Endothelial cell of umbilical vein (primary cell): ENCODE results near the gene HECTD4. TPM values are rescaled to one million over a fixed set of nuclear protein-coding genes. Genes with fewer than 3 reads are reported as not detected.

Experiments
- BruUV-seq: library from RNA; stranded (reverse); fragments of 400-500 nt; replicated peaks from 2 replicates; lab custom pipeline; 2021; lab: Mats Ljungman, UMichigan
- CTCF ChIA-PET: fragments of 300-600, 350-600 bp; sonication (Branson Sonifier 250); formaldehyde crosslinking; loops from one replicate; lab custom pipeline; 2021; ENCODE audit warnings: antibody characterized with exemption, inconsistent platforms; lab: Charles Lee
- POLR2A ChIA-PET: fragments of 300-600, 350-600 bp; sonication (Branson Sonifier 250); formaldehyde crosslinking; loops from one replicate; lab custom pipeline; 2021; ENCODE audit warnings: antibody characterized with exemption, inconsistent platforms; lab: Charles Lee
- DNase-seq: peaks from one replicate; pipeline ENCODE4 v3.0.0-alpha.2; 2011; ENCODE audit warnings: low read depth, low spot score
- FAIRE-seq: peaks from 2 replicates; lab custom pipeline; 2011; peaks lifted over from hg19 to GRCh38; lab: Jason Lieb, UNC
- H2AFZ ChIP-seq: 2 replicates; pipeline ENCODE4 v1.6.0; 2012; ENCODE audit warnings: low read depth, low read length, control low read depth, inconsistent platforms
- H3K27ac ChIP-seq: 2 replicates; pipeline ENCODE4 v1.5.1; 2011; ENCODE audit warnings: low read depth, mild to moderate bottlenecking, control low read depth, low read length, moderate library complexity; ENCODE audit not compliant: insufficient read depth
- H3K27me3 ChIP-seq, 2 experiments: 2 replicates each; pipeline versions ENCODE4 v1.6.0 to v1.6.1; 2011; ENCODE audit warnings: low read length in 2 of 2, mixed read lengths in 1 of 2; ENCODE audit not compliant: control insufficient read depth in 2 of 2, insufficient read depth in 2 of 2
- H3K36me3 ChIP-seq, 2 experiments: 2 replicates in 1 of 2; 3 replicates in 1 of 2; pipeline ENCODE4 v1.5.1; 2011; ENCODE audit warnings: low read length in 2 of 2, mild to moderate bottlenecking in 1 of 2, moderate library complexity in 1 of 2; ENCODE audit not compliant: control insufficient read depth in 2 of 2, insufficient read depth in 2 of 2; ENCODE audit errors: extremely low read depth in 1 of 2
- H3K4me1 ChIP-seq: 3 replicates; pipeline ENCODE4 v1.5.1; 2011; ENCODE audit warnings: mild to moderate bottlenecking, low read length; ENCODE audit not compliant: control insufficient read depth, insufficient read depth; ENCODE audit errors: extremely low read depth
- H3K4me2 ChIP-seq: 2 replicates; pipeline ENCODE4 v1.6.1; 2011; ENCODE audit warnings: low read length, control low read depth, mixed read lengths; ENCODE audit not compliant: insufficient read depth
- H3K4me3 ChIP-seq, 3 experiments: fragments of 200-600 bp in 1 of 3; sonication (generic), shearing (Covaris generic) in 1 of 3; replicated peaks in 1 of 3; 2 replicates each; pipeline ENCODE4 v1.5.1; 2011 to 2016; ENCODE audit warnings: control low read depth in 3 of 3, low read length in 3 of 3, mild to moderate bottlenecking in 2 of 3, inconsistent platforms in 1 of 3, low read depth in 1 of 3, moderate library complexity in 1 of 3; ENCODE audit not compliant: insufficient read depth in 1 of 3
- H3K79me2 ChIP-seq: 2 replicates; pipeline ENCODE4 v1.6.0; 2012; ENCODE audit warnings: low read length, inconsistent platforms; ENCODE audit not compliant: control insufficient read depth, insufficient read depth
- H3K9ac ChIP-seq: replicated peaks from 2 replicates; pipeline ENCODE3; 2011; ENCODE audit warnings: low read length, control low read depth; ENCODE audit not compliant: insufficient read depth; ENCODE audit errors: extremely low read depth
- H3K9me1 ChIP-seq: replicated peaks from 3 replicates; pipeline ENCODE4 v1.6.0; 2011; ENCODE audit warnings: mild to moderate bottlenecking, low read length; ENCODE audit not compliant: control insufficient read depth, insufficient read depth; ENCODE audit errors: extremely low read depth
- H3K9me3 ChIP-seq: replicated peaks from 2 replicates; pipeline ENCODE4 v1.5.1; 2012; ENCODE audit warnings: low read length, inconsistent platforms; ENCODE audit not compliant: control insufficient read depth, insufficient read depth
- H4K20me1 ChIP-seq: replicated peaks from 2 replicates; pipeline ENCODE3; 2011; ENCODE audit warnings: mild to moderate bottlenecking, low read length; ENCODE audit not compliant: control insufficient read depth, insufficient read depth; ENCODE audit errors: extremely low read depth
- EZH2 ChIP-seq: IDR thresholded peaks from 2 replicates; pipeline ENCODE4 v1.6.1; 2012; ENCODE audit warnings: borderline replicate concordance, low read depth, mild to moderate bottlenecking, moderate library complexity, low read length, inconsistent platforms; ENCODE audit not compliant: severe bottlenecking
- FOS ChIP-seq: IDR thresholded peaks from 2 replicates; pipeline ENCODE4 v1.6.1; 2011; ENCODE audit warnings: mild to moderate bottlenecking, low read length, moderate library complexity, borderline replicate concordance; ENCODE audit not compliant: insufficient read depth
- GATA2 ChIP-seq: IDR thresholded peaks from 2 replicates; pipeline ENCODE4 v1.7.0; 2011; ENCODE audit warnings: low read depth, mild to moderate bottlenecking, moderate library complexity, mixed read lengths, low read length; ENCODE audit not compliant: insufficient read length, insufficient read depth
- JUN ChIP-seq: IDR thresholded peaks from 2 replicates; pipeline ENCODE4 v1.6.1; 2011; ENCODE audit warnings: borderline replicate concordance, low read depth; ENCODE audit not compliant: insufficient read length, insufficient read depth
- MYC ChIP-seq: IDR thresholded peaks from one replicate; pipeline ENCODE4 v1.6.1; 2011; ENCODE audit warnings: mild to moderate bottlenecking, low read depth, low read length
- POLR2A ChIP-seq: IDR thresholded peaks from 2 replicates; pipeline ENCODE4 v1.6.1; 2012; ENCODE audit warnings: low read depth, mild to moderate bottlenecking, control low read depth, low read length
- POLR2AphosphoS5 ChIP-seq: IDR thresholded peaks from 2 replicates; pipeline ENCODE4 v1.6.1; 2012; ENCODE audit warnings: low read depth, mild to moderate bottlenecking, control low read depth, low read length, moderate library complexity; ENCODE audit not compliant: insufficient read depth
- dilution Hi-C: fragments of 300-500 bp; cut with MboI; formaldehyde crosslinking; loops from one replicate; pipeline ENCODE4 v1.15.0; 2019; ENCODE audit warnings: low sequenced_read_pairs; ENCODE audit not compliant: extremely low pct_ligation_motif_present
- intact Hi-C: fragments of 100-400 bp; cut with micrococcal nuclease; formaldehyde crosslinking; loops from one replicate; pipeline ENCODE4 v1.10.0; 2022
- polyA plus RNA-seq, 4 experiments: library from polyadenylated mRNA; depleted of rRNA in 3 of 4; stranded (reverse) in 3 of 4; unstranded in 1 of 4; fragments of >200 nt; gene quantifications; 2 replicates each; pipeline versions ENCODE4 v1.2.1 to v1.2.3, GENCODE V29; 2011 to 2012; ENCODE audit warnings: missing spikeins in 1 of 4
- total RNA-seq: library from RNA; stranded (reverse); gene quantifications from 2 replicates; pipeline ENCODE4 v1.2.3, GENCODE V29; 2021
- TF ChIP-seq, protein P1 (sequence below): IDR thresholded peaks from 2 replicates; pipeline ENCODE4 v1.6.1; 2011; ENCODE audit not compliant: insufficient read depth, insufficient read length
- TF ChIP-seq, protein P2 (sequence below), 2 donors: IDR thresholded peaks; 1 replicate in 1 of 2; 2 replicates in 1 of 2; pipeline ENCODE4 v1.5.1; 2011; ENCODE audit warnings: low read length in 2 of 2, mild to moderate bottlenecking in 2 of 2, moderate library complexity in 2 of 2, control low read depth in 1 of 2, inconsistent platforms in 1 of 2, low read depth in 1 of 2; ENCODE audit not compliant: insufficient read depth in 1 of 2; ENCODE audit errors: extremely low read depth in 1 of 2

The HECTD4 gene
- total and polyA plus RNA-seq, 2 donors (not counting 3 experiments of a cell fraction or from before 2014, with no cell fraction given), result 9.7 to 47.7 TPM

DNA sequence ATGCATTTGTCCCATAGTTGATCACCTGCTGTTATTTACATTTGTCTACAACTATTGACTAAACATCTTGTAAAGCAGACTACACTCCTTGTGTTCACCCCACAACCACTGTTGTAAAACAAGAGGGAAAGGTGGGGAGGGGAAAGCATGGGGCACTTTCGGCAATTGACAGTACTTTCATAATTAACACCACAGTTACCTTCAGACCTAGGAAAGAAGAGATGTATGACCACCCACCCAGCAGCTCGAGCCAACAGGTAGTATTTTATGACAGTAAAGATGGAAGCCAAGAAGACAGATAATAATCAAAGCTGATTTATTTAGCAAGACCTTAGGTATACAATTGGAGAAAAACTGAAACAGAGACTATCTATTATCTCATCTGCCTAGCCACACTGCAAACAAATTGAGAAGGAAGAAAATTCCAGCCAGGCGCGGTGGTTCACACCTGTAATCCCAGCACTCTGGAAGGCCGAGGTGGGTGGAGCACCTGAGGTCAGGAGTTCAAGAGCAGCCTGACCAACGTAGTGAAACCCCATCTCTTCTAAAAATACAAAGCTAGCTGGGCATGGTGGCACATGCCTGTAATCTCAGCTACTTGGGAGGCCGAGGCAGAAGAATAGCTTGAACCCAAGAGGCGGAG is 11.2 kb downstream of the HECTD4 start:
- no peak overlapping the region for H3K4me2 ChIP-seq
- no peaks in the 10 kb centered on the region for H3K36me3 ChIP-seq
- TF ChIP-seq POLR2AphosphoS5, result no peak
- TF ChIP-seq POLR2A, result no peak
- TF ChIP-seq GATA2, result no peak
- DNase-seq, result no peak
- FAIRE-seq, result no peak
- CTCF ChIA-PET, result no interaction called here
- POLR2A ChIA-PET, result no interaction called here
- H3K9me1 ChIP-seq, result no peaks in the 10 kb centered on the region
- no TSS peak for BruUV-seq
- dilution Hi-C loops, result no loop called here
- H3K4me1 ChIP-seq, result no peaks in the 10 kb centered on the region
- no peak overlapping the region for H3K4me3 ChIP-seq
- H3K9ac ChIP-seq, result no peak overlapping the region
- H4K20me1 ChIP-seq, result peaks cover 5% of the 10 kb centered on the region
- H2AFZ ChIP-seq, result no peak overlapping the region
- intact Hi-C loops, result no loop called here
- H3K27me3 ChIP-seq, result no peaks in the 10 kb centered on the region
- peaks cover 30% of the 10 kb centered on the region for H3K79me2 ChIP-seq
- H3K9me3 ChIP-seq, result no peaks in the 10 kb centered on the region
- H3K27ac ChIP-seq, result no peak overlapping the region

GRCh38 chr12:112370199-112370598 is 12.0 kb downstream of the HECTD4 start:
- no peak overlapping the region for H3K4me3 ChIP-seq
- no peak overlapping the region for H2AFZ ChIP-seq
- DNase-seq (no peak), FAIRE-seq (no peak)
- CTCF ChIA-PET, result no interaction called here
- no peak overlapping the region for H3K9ac ChIP-seq
- no TSS peak for BruUV-seq
- no peak overlapping the region for H3K27ac ChIP-seq
- POLR2A ChIA-PET, result no interaction called here
- H3K9me3 ChIP-seq, result no peaks in the 10 kb centered on the region
- H3K36me3 ChIP-seq, result no peaks in the 10 kb centered on the region
- TF ChIP-seq, protein P1, sequence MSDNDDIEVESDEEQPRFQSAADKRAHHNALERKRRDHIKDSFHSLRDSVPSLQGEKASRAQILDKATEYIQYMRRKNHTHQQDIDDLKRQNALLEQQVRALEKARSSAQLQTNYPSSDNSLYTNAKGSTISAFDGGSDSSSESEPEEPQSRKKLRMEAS, result no peak
- TF ChIP-seq MYC (no peak), POLR2AphosphoS5 (no peak), GATA2 (no peak), EZH2 (no peak), FOS (no peak), POLR2A (no peak), JUN (no peak)
- TF ChIP-seq, protein P2, sequence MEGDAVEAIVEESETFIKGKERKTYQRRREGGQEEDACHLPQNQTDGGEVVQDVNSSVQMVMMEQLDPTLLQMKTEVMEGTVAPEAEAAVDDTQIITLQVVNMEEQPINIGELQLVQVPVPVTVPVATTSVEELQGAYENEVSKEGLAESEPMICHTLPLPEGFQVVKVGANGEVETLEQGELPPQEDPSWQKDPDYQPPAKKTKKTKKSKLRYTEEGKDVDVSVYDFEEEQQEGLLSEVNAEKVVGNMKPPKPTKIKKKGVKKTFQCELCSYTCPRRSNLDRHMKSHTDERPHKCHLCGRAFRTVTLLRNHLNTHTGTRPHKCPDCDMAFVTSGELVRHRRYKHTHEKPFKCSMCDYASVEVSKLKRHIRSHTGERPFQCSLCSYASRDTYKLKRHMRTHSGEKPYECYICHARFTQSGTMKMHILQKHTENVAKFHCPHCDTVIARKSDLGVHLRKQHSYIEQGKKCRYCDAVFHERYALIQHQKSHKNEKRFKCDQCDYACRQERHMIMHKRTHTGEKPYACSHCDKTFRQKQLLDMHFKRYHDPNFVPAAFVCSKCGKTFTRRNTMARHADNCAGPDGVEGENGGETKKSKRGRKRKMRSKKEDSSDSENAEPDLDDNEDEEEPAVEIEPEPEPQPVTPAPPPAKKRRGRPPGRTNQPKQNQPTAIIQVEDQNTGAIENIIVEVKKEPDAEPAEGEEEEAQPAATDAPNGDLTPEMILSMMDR (IDR thresholded peaks at IDR 0.05; ENCODE audit: extremely low read depth in 1 of 2, insufficient read depth in 1 of 2, low read depth in 1 of 2, low read length in 2 of 2), result no peak
- peaks cover 30% of the 10 kb centered on the region for H3K79me2 ChIP-seq
- H4K20me1 ChIP-seq, result peaks cover 2% of the 10 kb centered on the region
- H3K4me1 ChIP-seq, result no peaks in the 10 kb centered on the region
- H3K9me1 ChIP-seq, result no peaks in the 10 kb centered on the region
- H3K4me2 ChIP-seq, result no peak overlapping the region
- H3K27me3 ChIP-seq, result no peaks in the 10 kb centered on the region
- dilution Hi-C loops, result no loop called here
- intact Hi-C loops, result no loop called here
